Upper lobe of left lung (tissue), 4 donors: Measurements from ENCODE around the gene MTIF2.

Source experiments
- CTCF ChIP-seq, 6 experiments: fragments of 450-650 bp in 4 of 6; fragments of 200-600 bp in 2 of 6; sonication (generic) in 2 of 6; IDR thresholded peaks; one replicate each; pipeline ENCODE4 v1.5.1; 2016 to 2019; ENCODE audit warnings: antibody characterized with exemption in 6 of 6
- EP300 ChIP-seq, 4 donors: sonication (generic); formaldehyde crosslinking; IDR thresholded peaks; one replicate each; pipeline ENCODE4 v1.5.1; 2017; ENCODE audit warnings: antibody characterized with exemption in 4 of 4, control low read depth in 2 of 4

DNA sequence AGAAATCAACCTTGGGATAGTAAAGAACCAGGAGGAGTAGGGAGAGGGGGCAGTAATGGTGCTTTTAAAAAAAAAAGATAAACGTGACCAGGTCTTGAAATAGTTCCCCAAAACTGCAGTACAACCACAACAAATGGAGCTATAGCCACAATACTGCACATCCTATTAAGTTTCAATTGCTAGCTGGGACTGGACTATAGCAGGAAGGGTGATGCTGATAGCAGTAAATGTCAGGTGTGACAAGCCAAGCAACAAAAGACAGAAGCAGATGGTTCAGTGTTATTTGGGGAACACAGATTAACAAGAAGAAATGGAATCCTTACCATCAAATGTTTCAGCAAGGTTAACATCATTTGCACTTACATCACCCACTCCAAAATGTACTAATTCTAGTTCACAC, 26.4 kb downstream of the MTIF2 start:
- no peak for TF ChIP-seq CTCF (IDR thresholded peaks at IDR 0.05)
- no peak for TF ChIP-seq EP300 (IDR thresholded peaks at IDR 0.05)
